Subcutaneous abdominal adipose tissue (tissue), 5 donors: ENCODE measurements around the gene PRKCH.

Source experiments
- H3K27ac ChIP-seq: one replicate; pipeline ENCODE4 v1.7.0; 2013; ENCODE audit warnings: low read depth, mild to moderate bottlenecking, inconsistent platforms, low read length, moderate library complexity
- H3K27me3 ChIP-seq, 5 donors: one replicate each; pipeline ENCODE4 v1.7.0; 2013; ENCODE audit warnings: low read length in 5 of 5, inconsistent platforms in 1 of 5; ENCODE audit not compliant: control insufficient read depth in 5 of 5, insufficient read depth in 4 of 5
- H3K36me3 ChIP-seq, 5 donors: one replicate each; pipeline ENCODE4 v1.7.0; 2013; ENCODE audit warnings: low read length in 5 of 5; ENCODE audit not compliant: control insufficient read depth in 5 of 5, insufficient read depth in 5 of 5
- H3K4me1 ChIP-seq, 5 donors: one replicate each; pipeline ENCODE4 v1.7.0; 2013; ENCODE audit warnings: low read length in 5 of 5, mild to moderate bottlenecking in 3 of 5, moderate library complexity in 1 of 5; ENCODE audit not compliant: control insufficient read depth in 5 of 5, insufficient read depth in 5 of 5
- H3K4me3 ChIP-seq, 5 donors: one replicate each; pipeline ENCODE4 v1.7.0; 2013; ENCODE audit warnings: low read length in 5 of 5, low read depth in 1 of 5
- H3K9ac ChIP-seq, 5 donors: one replicate each; pipeline ENCODE4 v1.7.0; 2013; ENCODE audit warnings: low read length in 5 of 5, mild to moderate bottlenecking in 4 of 5, moderate library complexity in 3 of 5
- H3K9me3 ChIP-seq, 5 donors: one replicate each; pipeline ENCODE4 v1.7.0; 2013; ENCODE audit warnings: low read length in 5 of 5; ENCODE audit not compliant: control insufficient read depth in 5 of 5
- donor health status: healthy.
- donor health status: healthy.
- donor health status: healthy.
- donor health status: healthy.
- donor health status: healthy.

The PRKCH gene

DNA sequence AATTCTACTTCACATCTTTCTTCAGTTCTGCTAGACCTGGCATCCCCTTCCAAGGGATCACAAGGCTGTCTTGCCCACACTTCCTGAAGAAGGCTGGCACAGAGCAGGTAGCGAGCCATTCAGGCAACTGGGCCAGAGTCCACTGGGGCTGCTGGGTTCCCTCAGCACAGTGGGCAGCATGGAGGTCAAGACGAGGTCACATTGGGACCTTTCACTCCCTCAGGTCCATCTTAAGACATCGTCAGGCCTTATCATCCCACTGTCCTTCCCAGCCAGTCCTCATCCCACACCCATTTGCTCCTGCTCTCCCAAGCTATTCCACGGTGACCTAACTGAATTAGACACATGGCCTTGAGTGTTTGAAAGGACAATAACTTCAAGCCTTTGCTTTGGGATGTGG lies 230.9 kb downstream of the PRKCH start:
- Histone ChIP-seq H3K9me3 (no peaks in the 10 kb centered on the region), H3K9ac (no peak overlapping the region), H3K27me3 (no peaks in the 10 kb centered on the region), H3K4me1 (peaks cover 5 to 37% (median 12%) of the 10 kb centered on the region in 5 donors), H3K27ac (peak overlapping the region; percentile 68), H3K36me3 (peaks cover 0 to 24% (median 9%) of the 10 kb centered on the region in 5 donors), H3K4me3 (no peak overlapping the region)

DNA sequence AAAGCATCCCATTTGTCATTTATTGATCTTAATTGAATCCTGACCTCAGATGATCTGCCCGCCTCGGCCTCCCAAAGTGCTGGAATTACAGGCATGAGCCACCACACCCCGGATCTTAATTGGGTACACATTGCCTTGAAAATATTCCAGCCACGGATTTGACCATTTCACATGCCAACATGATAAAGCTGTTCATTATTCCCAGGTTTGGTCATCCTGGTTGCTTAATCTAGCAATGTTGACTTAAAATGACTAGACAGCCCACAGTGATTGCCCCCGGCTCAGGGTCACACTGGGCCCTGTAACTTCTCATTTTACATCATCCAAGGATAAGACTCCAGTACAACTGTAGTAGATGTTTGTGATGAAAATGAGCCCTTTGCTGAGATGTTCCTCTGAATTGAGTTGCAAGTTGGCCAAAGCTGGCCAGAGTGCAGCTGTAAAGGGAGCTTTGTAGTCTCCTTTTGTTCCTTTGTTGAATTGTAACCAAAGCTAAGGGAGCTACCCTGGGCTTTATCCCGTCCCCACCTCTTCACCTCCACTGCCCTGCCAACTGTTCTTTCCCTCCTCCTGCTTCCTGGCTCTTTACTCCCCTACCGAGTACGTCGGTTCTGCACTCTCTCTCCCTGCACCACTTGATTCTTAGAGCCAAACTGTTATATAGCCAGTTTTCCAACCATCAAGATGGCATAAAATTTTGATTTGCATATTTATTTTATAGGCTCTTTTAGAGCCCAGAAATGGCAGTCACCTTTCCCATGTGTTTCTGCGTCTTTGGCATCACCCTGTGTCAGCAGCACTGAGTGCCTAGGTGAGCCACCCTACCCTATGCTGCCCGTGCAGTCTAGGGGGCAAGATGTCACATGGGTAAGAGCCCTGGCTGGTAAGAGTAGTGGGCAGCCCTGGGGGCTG lies 232.6 kb downstream of the PRKCH start:
- peak overlapping the region; percentile 42 for H3K27ac ChIP-seq
- no peaks in the 10 kb centered on the region for H3K9me3 ChIP-seq
- H3K4me3 ChIP-seq: no peak overlapping the region
- no peaks in the 10 kb centered on the region for H3K27me3 ChIP-seq
- peaks cover 5 to 33% (median 12%) of the 10 kb centered on the region in 5 donors for H3K4me1 ChIP-seq
- no peak overlapping the region for H3K9ac ChIP-seq
- peaks cover 0 to 12% (median 4%) of the 10 kb centered on the region in 5 donors for H3K36me3 ChIP-seq

DNA sequence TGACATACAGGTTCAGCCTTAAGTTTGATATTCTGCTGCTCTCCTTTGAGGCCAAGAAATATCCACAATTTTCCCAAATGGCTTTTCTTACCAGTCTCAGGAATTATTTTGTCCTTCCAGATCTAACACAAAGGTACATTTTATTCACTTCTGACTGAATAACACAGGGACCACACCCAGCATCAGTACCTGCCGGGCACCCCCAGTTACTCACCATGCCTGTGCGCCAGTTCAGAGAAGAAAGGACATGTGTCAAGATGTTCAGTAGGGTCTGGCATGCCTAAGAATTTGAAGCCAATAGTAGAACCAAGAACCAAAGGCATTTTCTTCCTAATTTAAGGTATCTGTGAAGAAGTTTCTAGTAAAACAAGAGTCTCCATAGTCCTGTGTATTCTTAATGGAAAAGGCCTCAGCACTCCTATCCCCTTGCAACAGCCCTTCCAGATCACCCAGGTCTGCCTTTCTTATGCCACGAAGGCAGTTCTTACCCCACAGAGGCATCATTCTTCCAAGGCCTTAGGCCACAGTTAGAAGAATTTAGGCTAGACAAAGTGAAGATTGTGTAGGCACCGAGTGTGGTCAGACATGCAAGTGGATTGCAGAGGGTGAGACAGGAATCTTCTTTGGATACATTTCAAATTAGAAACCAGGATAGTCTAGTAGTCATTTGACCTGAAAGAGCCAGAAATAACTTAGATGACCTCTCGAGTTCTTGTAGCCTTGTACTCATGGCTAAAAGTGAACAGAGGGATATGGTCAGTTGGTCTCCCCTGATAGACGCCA lies 233.9 kb downstream of the PRKCH start:
- H3K4me3 ChIP-seq: no peak overlapping the region
- H3K27me3 ChIP-seq: no peaks in the 10 kb centered on the region
- no peak overlapping the region for H3K27ac ChIP-seq
- H3K36me3 ChIP-seq: peaks cover 0 to 4% (median 0%) of the 10 kb centered on the region in 5 donors
- H3K4me1 ChIP-seq: peaks cover 5 to 25% (median 12%) of the 10 kb centered on the region in 5 donors
- H3K9ac ChIP-seq: no peak overlapping the region
- H3K9me3 ChIP-seq: no peaks in the 10 kb centered on the region

DNA sequence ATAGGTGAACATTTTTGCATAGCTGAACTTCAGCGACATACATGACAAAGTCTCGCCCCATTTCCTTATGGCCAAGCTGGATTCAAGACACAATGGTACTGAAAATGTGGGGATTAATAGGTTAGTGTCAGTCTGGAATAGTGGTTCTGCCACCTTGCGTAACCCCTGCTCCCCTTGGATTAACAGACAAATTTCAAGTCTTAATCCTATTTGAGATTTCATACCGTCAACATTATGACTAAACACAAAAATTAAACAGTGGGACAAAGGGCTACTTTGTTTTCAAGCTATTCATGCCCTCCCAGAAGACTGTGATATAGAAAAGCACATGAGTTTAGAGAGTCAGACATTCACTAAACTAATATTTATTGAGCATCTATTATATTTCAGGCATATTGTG lies 235.1 kb downstream of the PRKCH start:
- Histone ChIP-seq H3K36me3 (no peaks in the 10 kb centered on the region), H3K27ac (no peak overlapping the region), H3K4me1 (peaks cover 6 to 30% (median 19%) of the 10 kb centered on the region in 5 donors), H3K9ac (no peak overlapping the region), H3K4me3 (no peak overlapping the region), H3K27me3 (no peaks in the 10 kb centered on the region), H3K9me3 (no peaks in the 10 kb centered on the region)

DNA sequence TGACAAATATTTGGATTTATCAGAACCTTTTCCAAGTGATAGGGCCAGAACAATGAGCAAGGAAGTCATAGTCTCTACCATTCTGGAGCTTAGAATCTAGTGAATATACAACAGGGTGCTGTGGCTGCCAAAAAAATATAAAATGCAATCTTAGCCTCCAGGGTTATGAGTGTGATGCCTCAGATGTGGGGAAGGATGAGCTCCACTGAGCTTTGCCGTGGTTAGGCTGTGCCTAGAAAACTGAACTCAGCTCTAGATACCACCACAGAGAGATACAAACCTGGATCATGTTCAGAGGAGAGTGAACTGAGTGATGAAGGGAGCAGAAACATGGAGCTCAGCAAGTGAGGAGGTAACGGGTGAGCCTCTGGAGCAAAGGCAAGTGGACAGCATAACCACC lies 235.9 kb downstream of the PRKCH start:
- H3K4me3 ChIP-seq: no peak overlapping the region
- H3K9me3 ChIP-seq: no peaks in the 10 kb centered on the region
- H3K27ac ChIP-seq: no peak overlapping the region
- no peaks in the 10 kb centered on the region for H3K27me3 ChIP-seq
- H3K9ac ChIP-seq: no peak overlapping the region
- peaks cover 12 to 36% (median 25%) of the 10 kb centered on the region in 5 donors for H3K4me1 ChIP-seq
- no peaks in the 10 kb centered on the region for H3K36me3 ChIP-seq

DNA sequence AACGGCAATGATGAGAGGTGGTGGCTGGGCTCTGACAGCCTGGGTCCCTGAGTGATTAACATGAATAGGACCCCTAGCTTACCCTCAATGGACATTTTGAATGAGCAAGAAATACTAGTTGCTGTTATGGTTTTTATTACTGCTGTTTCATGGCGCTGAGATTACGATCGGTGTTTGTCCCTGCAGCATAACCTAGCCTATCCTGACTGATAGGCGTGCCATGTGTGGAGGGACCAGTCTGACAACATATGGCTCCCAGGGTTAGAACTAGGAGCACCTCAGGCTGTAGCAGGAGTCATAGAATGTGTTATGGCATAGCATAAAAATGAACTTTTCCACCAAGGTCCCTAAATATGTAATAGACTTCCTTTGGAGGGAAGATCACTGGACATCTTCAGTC lies 236.5 kb downstream of the PRKCH start:
- Histone ChIP-seq H3K27me3 (no peaks in the 10 kb centered on the region), H3K27ac (no peak overlapping the region), H3K9ac (no peak overlapping the region), H3K36me3 (no peaks in the 10 kb centered on the region), H3K4me3 (no peak overlapping the region), H3K4me1 (peaks cover 12 to 36% (median 24%) of the 10 kb centered on the region in 5 donors), H3K9me3 (no peaks in the 10 kb centered on the region)

DNA sequence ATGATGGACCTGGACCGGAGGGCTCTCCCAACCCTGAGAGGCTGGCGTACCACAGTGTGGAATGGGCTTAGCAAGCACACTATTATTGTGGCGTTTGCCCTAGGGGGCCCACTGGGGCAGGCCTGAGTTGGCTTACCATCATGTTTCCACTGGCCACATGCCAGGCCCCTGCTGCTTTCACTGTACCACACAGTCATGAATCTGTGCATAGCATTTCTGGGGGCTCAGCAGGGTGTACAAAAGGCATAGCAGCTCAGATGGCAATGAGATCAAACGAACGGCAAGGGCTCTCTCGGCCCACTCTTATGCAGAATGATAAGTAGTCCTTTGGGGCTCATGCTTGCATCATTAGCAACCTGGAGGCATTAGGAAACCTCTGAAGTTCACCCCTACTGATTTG lies 236.9 kb downstream of the PRKCH start:
- Histone ChIP-seq H3K27ac (no peak overlapping the region), H3K9ac (no peak overlapping the region), H3K4me3 (no peak overlapping the region), H3K27me3 (no peaks in the 10 kb centered on the region), H3K4me1 (peaks cover 9 to 36% (median 20%) of the 10 kb centered on the region in 5 donors), H3K9me3 (no peaks in the 10 kb centered on the region), H3K36me3 (no peaks in the 10 kb centered on the region)

DNA sequence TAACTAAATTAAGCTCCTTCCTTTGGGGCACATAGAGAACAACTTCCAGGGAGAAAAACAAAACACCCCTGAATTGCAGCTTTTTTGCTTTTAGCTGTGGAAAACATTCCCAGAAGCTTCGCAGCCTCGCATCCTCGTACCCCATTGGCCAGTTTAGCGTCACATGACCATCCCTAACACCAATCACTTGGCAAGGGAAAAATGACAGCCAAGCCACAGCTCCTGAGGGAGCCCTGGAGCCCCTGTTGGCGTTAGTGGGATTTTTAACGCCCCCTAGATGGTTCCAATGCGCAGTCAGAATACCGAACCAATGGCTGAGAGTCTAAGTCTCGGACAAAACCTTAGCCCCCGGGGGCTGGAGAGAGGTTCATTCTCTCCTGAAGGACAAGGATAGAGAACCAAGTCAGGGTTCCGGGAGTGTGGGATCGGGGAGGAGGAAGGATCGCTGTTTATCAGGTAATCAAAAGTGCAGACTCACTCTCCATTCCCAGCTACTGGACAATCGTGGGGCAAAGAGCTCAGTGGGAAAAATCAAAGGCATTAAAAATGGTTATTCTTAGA lies 238.3 kb downstream of the PRKCH start:
- H3K27me3 ChIP-seq: no peaks in the 10 kb centered on the region
- H3K9me3 ChIP-seq: no peaks in the 10 kb centered on the region
- no peak overlapping the region for H3K9ac ChIP-seq
- H3K4me1 ChIP-seq: peaks cover 7 to 38% (median 21%) of the 10 kb centered on the region in 5 donors
- no peak overlapping the region for H3K27ac ChIP-seq
- no peaks in the 10 kb centered on the region for H3K36me3 ChIP-seq
- no peak overlapping the region for H3K4me3 ChIP-seq

DNA sequence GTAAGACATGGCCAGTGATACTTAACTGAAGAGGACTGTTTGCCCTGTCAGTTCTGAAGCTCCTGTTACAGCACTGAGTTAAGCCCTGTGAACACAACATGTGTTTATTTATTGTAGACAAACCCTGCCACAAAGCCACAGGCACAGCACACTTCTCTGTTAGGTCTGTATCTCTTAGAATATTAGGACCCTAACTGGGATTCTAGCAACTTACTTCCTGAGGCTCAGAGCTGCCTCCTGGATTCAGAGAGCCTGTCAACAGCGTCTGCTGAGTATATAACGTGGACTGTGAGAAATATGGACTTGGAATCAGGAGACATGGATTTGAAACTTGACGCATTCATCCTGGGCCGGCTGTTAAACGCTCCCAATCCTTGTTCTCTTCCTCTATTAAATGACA lies 238.9 kb downstream of the PRKCH start:
- Histone ChIP-seq H3K27me3 (no peaks in the 10 kb centered on the region), H3K9ac (no peak overlapping the region), H3K27ac (peak overlapping the region; percentile 87), H3K4me1 (peaks cover 9 to 44% (median 24%) of the 10 kb centered on the region in 5 donors), H3K9me3 (no peaks in the 10 kb centered on the region), H3K36me3 (no peaks in the 10 kb centered on the region), H3K4me3 (no peak overlapping the region)

DNA sequence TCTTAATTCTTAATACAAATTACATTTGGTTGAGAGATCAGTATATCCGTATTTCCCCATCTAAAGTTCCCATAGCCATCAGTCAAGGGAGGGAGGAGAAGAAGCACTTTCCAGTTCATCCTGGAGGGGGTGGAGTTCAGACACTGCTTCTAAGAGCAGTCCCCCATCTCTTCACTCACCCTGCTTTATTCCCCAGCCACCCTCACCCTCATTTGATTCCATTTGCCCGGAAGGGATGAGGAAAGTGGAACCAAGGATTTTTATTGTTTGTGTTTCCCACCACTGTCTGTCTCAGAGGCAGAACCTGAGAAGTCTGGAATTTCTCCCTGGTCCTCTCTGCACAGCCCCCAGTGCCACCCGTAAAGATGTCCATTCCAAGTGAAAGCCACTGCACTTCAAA lies 239.7 kb downstream of the PRKCH start:
- Histone ChIP-seq H3K4me1 (peaks cover 9 to 45% (median 25%) of the 10 kb centered on the region in 5 donors), H3K36me3 (no peaks in the 10 kb centered on the region), H3K9ac (peak overlapping the region in 4 of 5 donors; percentile 7 to 59 (median 36)), H3K4me3 (no peak overlapping the region), H3K9me3 (no peaks in the 10 kb centered on the region), H3K27me3 (no peaks in the 10 kb centered on the region), H3K27ac (peak overlapping the region; percentile 87)
